GM12875 (cell line): Measurements from ENCODE around the gene KLHDC7B.

Experiments
- H3K4me3 ChIP-seq: one replicate; pipeline ENCODE4 v1.5.1; 2011; ENCODE audit warnings: low read depth, low read length, control low read depth
- TF ChIP-seq, protein P1 (sequence below): IDR thresholded peaks from 2 replicates; pipeline ENCODE4 v1.5.1; 2011; ENCODE audit warnings: low read depth, mild to moderate bottlenecking, control low read depth, inconsistent platforms, low read length, moderate library complexity, borderline replicate concordance; ENCODE audit not compliant: insufficient read depth

Gene KLHDC7B

DNA sequence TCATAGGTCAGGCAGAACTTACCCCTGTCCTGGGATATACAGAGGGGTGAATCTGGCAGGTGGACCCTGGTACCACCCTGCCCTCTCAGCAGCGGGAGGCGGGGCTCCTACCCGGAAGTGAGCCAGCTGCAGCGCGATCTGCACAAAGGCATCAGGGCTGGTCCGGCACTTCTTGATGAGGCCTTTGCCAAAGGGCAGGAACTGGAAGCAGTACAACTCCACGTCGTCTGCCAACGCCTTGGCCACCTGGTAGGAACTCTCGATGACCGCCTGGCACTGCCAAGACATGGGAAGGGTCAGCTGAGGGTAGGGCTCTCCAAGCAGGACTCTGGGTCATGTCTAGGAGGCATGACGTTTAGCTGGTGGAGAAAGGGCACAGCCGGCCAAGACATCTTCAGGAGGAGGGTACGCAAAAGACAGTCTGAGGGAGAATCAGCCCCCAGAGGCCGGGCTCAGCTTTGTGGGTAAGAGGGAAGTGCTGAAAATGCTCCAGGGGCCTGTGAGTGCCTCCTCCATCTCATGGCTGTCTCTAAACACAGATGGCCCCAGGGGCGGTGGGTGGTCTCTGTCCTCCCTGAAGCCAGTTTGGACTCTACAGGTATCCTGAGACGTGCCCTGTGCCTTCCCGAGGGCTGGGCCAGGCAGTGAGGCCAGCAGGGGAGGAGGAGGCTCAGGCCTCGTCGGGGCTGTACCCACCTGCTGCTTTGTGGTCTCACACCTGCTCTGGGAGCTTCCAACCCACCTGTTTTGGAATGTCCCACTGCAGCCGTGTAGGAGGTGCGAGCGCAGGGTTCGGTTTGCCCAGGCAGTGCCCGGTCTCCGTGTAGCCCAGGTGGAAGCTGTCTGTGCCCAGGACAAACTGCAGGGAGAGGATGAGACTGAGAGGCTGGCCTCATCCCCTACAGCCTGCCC, 25.8 kb downstream of the KLHDC7B start:
- no peak overlapping the region for H3K4me3 ChIP-seq
- TF ChIP-seq, protein P1, sequence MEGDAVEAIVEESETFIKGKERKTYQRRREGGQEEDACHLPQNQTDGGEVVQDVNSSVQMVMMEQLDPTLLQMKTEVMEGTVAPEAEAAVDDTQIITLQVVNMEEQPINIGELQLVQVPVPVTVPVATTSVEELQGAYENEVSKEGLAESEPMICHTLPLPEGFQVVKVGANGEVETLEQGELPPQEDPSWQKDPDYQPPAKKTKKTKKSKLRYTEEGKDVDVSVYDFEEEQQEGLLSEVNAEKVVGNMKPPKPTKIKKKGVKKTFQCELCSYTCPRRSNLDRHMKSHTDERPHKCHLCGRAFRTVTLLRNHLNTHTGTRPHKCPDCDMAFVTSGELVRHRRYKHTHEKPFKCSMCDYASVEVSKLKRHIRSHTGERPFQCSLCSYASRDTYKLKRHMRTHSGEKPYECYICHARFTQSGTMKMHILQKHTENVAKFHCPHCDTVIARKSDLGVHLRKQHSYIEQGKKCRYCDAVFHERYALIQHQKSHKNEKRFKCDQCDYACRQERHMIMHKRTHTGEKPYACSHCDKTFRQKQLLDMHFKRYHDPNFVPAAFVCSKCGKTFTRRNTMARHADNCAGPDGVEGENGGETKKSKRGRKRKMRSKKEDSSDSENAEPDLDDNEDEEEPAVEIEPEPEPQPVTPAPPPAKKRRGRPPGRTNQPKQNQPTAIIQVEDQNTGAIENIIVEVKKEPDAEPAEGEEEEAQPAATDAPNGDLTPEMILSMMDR, result no peak

DNA sequence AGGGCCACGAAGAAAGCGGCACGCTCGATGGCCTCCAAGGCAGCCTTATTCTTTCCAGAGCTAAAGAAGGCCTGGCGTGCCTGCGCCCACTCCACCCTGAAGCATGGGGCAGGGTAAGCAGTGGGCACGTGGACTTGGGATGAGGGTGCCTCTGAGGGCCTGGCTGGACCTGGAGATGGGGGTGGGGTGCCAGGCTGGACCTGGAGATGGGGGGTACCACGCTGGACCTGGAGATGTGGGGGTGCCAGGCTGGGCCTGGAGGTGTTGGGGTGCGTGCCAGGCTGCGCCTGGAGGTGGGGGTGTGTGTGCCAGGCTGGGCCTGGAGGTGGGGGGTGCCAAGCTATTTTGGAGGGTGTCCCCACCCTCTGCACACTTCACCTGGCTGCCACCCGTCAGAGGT, 27.3 kb downstream of the KLHDC7B start:
- H3K4me3 ChIP-seq, result no peak overlapping the region
- TF ChIP-seq, protein P1, result no peak

DNA sequence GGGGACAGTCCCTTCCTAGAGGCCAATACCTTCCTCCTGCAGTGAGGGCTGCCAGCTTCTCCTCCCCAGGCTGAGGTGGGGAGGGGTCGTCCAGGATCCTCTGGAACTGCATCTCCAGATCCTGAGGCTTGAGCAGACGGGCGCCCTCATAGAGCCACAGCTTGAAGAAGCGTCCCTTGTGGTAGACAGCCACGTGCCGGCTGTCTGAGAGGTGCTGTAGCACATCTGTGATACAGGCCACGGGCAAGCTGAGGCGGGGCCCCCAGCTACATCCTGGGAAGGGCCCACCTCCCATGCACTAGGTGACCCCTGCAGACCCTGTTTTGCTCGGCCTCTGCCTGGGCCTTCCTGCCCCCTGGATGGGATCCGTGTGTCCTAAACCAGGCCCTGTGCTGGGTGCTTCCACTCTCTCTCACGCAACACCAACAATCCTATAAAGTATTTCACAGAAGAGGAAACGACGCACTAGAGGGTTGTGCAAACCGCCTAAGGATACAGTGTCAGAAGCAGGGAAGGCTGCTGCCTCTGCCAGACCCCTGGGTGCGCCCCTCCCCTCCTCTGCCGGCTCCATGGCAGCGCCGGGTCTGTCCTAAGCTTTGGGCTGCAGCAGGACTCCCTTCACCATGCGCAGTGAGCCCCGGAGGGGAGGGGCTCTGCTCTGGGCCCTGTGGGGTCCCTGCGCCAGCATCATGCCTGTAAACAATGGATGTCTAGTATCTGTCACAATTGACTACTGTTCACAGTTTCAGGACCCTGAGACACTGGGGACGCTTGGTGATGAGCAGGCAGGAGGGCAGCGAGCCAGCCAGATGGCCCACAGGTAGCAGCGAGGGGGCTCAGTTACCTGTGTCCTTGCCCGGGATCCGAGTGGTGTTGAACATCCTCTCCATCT, 28.0 kb downstream of the KLHDC7B start:
- TF ChIP-seq, protein P1, result no peak
- H3K4me3 ChIP-seq, result no peak overlapping the region

DNA sequence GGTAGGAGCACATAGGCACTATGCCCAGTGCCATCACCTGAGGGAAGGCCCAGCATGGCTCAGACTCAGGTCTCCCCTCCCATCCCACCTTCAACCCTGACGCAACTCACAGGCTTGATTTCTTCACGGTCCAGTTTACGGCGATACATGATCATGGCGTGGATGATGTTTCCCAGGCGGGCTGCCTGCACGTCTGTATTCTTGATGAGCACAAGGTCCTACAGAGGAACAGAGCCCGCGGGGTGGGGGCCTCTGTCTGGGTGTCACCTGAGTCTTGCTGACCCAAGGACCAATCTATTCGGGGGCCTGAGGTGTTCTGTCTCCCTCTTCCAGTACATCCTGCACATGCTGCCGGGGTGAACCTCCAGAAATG, 28.7 kb downstream of the KLHDC7B start:
- TF ChIP-seq, protein P1, result no peak
- H3K4me3 ChIP-seq, result no peak overlapping the region

DNA sequence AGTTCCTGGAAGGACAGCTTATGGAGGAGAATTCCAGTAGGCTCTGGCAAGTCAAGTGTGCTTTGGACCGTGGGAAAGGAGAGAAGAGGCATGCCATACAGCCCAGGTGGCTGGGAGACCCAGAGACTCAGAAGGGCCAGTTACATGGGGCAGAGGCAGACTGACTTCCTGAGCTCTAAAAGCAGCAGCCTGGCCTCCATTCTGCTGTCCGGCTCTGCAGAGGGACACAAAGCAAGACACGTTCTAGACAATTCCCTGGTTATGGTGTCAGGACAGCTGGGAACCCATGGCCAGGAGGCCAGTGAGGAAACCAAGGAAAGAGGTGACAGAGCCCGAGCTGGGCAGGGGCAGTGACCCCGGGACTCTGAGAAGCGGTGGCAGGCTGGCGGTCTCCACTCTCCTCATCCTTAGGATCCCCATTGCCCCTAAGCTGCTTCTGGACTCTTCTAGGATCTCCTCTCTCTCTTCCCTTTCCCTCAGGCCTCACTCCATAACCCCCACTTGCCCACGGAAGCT, 29.8 kb downstream of the KLHDC7B start:
- H3K4me3 ChIP-seq, result no peak overlapping the region
- TF ChIP-seq, protein P1, result no peak

DNA sequence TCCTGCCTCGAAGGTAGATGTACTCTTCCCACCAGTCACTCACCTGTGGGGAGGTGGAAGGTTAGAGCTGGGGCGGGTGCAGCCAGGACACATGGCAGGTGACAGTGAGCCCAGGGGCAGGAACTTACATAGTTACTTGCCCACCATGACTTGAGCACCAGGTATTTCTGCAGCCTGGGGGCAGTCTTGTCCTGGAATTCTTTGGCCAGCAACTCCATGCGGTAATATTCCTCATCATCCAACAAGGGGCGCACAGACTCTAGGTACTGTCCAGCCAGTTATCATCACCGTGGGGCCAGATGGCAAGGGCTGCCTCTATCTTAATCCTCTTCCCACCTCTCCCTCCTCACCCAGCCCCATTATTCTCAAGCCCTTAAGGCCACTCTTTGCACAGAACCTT, 30.4 kb downstream of the KLHDC7B start:
- no peak overlapping the region for H3K4me3 ChIP-seq
- TF ChIP-seq, protein P1, result no peak
